K562 (cell line): ENCODE measurements around the gene AMIGO3. TPM values are rescaled to one million over a fixed set of nuclear protein-coding genes. Genes with fewer than 3 reads are reported as not detected.

Source experiments
- FOSL1 ChIP-seq: fragments of 200-800 bp; sonication (Bioruptor generic); conservative IDR thresholded peaks from 2 replicates; pipeline ENCODE4 v1.6.1; 2016; ENCODE audit warnings: missing genetic modification characterization, missing compliant biosample characterization
- KLF6 ChIP-seq: fragments of 250-450 bp; sonication (Bioruptor Pico); IDR thresholded peaks from 2 replicates; pipeline ENCODE4 v1.4.0; 2020; ENCODE audit warnings: mild to moderate bottlenecking, moderate library complexity, borderline replicate concordance
- ZNF407 ChIP-seq: fragments of 450-650 bp; IDR thresholded peaks from 2 replicates; pipeline ENCODE4 v1.6.1; 2016; ENCODE audit warnings: low read depth
- ZNF655 ChIP-seq: fragments of 250-450 bp; sonication (Bioruptor Pico); IDR thresholded peaks from 2 replicates; pipeline ENCODE4 v1.5.0; 2021
- ZNF766 ChIP-seq: fragments of 200-800 bp; sonication (Bioruptor generic); conservative IDR thresholded peaks from 2 replicates; pipeline ENCODE4 v1.6.1; 2016; ENCODE audit warnings: missing genetic modification characterization, missing compliant biosample characterization
- ZNF77 ChIP-seq: fragments of 250-450 bp; sonication (Bioruptor Pico); IDR thresholded peaks from 2 replicates; pipeline ENCODE4 v1.5.0; 2020
- polyA plus RNA-seq, 8 experiments: library from polyadenylated mRNA; depleted of rRNA in 4 of 8; stranded (reverse) in 5 of 8; unstranded in 3 of 8; fragments of >200 nt; fragmentation: Nextera tagmentation in 2 of 8; fragmentation: Illumina TruSeq in 1 of 8; extraction: Ambion mirVana in 2 of 8; extraction: Trizol in 1 of 8; gene quantifications; 2 replicates each; pipeline versions ENCODE4 v1.2.1 to v1.2.3, GENCODE V29; 2011 to 2014; ENCODE audit warnings: inconsistent platforms in 1 of 8, missing spikeins in 1 of 8
- total RNA-seq, 7 experiments: library from RNA; depleted of rRNA in 6 of 7; stranded (reverse); fragments of >200 nt in 6 of 7; fragmentation: Illumina TruSeq in 2 of 7; extraction: Trizol in 2 of 7; gene quantifications; 2 replicates each; pipeline versions ENCODE4 v1.2.1 to v1.2.3, GENCODE V29; 2011 to 2021; ENCODE audit warnings: low replicate concordance in 1 of 7

Gene AMIGO3
- total and polyA plus RNA-seq, 9 of the 15 experiments (the other 6 are each of a cell fraction or from before 2014, with no cell fraction given) = 0.13 to 2.8 (median 0.44) TPM; not detected in 4

GRCh38 chr3:49705390-49705960 is 14.0 kb downstream of the AMIGO3 start (continued):
- no peak for TF ChIP-seq ZNF407
- TF ChIP-seq KLF6 (CRISPR knock-in tag) = no peak
- no peak for TF ChIP-seq FOSL1 (tag)
- TF ChIP-seq ZNF766 (CRISPR knock-in tag) = no peak
- TF ChIP-seq ZNF655 (CRISPR knock-in tag) = no peak
- no peak for TF ChIP-seq ZNF77 (CRISPR knock-in tag)
